A549 treated with RU486 at 1 μM for 4 hours (cell line): ENCODE results near the gene FMNL1. TPM values are rescaled to one million over a fixed set of nuclear protein-coding genes. Genes with fewer than 3 reads are reported as not detected.

Source experiments
- total RNA-seq: library from RNA; stranded (reverse); fragments of 200-300 nt; extraction: Qiagen RNA extraction; gene quantifications from 5 replicates; pipeline ENCODE4 v1.2.3, GENCODE V29; 2022; ENCODE audit warnings: low read depth

FMNL1 gene, protein sequence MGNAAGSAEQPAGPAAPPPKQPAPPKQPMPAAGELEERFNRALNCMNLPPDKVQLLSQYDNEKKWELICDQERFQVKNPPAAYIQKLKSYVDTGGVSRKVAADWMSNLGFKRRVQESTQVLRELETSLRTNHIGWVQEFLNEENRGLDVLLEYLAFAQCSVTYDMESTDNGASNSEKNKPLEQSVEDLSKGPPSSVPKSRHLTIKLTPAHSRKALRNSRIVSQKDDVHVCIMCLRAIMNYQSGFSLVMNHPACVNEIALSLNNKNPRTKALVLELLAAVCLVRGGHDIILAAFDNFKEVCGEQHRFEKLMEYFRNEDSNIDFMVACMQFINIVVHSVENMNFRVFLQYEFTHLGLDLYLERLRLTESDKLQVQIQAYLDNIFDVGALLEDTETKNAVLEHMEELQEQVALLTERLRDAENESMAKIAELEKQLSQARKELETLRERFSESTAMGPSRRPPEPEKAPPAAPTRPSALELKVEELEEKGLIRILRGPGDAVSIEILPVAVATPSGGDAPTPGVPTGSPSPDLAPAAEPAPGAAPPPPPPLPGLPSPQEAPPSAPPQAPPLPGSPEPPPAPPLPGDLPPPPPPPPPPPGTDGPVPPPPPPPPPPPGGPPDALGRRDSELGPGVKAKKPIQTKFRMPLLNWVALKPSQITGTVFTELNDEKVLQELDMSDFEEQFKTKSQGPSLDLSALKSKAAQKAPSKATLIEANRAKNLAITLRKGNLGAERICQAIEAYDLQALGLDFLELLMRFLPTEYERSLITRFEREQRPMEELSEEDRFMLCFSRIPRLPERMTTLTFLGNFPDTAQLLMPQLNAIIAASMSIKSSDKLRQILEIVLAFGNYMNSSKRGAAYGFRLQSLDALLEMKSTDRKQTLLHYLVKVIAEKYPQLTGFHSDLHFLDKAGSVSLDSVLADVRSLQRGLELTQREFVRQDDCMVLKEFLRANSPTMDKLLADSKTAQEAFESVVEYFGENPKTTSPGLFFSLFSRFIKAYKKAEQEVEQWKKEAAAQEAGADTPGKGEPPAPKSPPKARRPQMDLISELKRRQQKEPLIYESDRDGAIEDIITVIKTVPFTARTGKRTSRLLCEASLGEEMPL
- total RNA-seq = 28.2 to 37.3 TPM (median 34.6 TPM) in 5 replicates

DNA sequence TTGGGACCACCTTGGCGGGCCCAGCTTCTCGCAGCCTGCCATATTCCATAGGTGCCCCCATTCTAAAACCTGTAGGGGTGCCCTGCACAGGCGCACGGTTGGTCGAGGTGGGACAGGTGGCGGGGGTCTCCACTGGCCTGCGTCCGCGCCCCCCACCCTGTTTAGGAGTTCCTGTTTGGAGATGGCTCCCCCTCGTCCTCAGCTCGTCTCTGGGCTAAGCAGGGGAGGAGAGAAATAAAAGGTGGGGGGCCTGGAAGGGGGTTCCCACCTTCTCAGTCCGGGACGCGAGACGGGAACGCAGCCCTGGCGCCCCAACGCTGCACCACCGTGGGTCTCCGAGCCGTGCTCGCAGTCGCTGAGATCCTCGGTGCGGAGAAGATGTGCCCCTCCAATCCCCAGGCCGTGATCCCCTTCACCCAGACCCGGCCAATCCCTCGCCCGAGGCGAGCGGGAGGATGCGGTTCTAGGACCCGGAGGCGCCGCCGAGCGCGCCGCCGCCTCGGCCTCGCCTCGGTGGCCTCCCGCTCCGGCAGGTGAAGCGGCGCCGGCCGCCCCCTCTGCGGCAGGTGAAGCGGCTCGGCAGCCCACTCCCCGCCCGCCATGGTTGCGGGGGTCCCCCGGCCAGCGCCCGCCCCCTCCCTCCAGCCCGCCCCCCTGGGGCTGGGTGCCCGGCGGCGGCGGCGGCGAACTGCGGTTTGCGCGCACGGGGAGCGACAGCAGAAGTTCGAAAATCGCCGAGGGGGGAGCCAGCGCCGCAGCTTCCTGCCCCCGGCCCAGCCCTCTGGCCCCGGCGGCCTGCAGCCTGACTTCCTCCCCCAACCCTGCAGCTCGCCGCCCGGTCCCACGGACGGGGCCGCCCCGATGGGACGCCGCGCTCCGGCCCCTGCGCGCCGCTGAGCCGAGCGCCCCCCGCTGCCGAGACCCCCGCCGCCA, at the start of gene FMNL1:
FMNL1 (plus strand) TSS at position 805 of the 933 bp plus-strand sequence. CDS start 240 bp downstream, outside the sequence.

DNA sequence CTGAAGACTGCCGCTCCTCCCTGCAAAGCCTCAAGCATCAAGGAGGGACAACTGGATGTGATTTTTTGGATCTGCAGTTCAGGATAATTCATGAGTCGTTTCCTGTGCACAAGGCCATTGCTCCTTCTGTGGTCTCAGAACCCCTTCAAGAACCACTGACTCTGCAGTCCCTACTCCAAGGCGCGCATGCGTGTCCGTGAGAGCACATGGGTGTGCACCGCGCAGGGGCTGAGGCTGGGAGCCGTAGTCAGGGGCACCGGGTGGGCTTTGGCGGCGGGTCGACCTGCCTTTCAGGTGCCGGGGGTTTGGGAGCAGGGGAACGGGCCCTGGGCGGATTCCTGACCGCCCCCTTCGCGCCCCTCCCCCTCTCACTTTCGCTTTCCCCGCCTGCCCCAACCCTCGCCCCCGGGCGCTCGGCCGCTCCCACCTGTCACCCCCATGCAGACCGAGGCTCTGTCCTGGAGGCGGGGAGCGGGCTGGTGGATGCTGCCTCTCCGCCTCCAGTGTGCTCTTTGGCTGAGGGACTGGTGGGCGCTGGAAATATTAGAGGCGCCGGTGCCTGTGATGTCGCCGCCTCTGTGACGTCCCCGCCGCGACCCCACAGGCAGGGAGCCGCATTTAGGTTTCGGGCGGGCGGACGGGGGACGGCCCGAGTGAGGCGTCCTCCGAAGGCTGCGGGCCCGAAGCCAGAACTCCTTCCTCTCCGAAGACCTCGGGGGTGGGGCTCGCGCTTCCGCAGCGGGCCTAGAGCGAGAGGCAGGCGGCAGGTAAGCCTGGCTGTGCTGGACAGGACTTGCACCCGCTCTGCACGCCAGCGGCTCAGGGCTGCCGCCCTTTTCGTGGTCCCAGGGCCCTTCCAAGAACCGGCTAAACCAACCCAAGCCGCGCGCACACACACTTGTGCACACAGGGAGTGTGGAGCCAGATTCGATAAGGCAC, 40.2 kb downstream of the FMNL1 start, which contains the start of gene SPATA32:
SPATA32 (minus strand) TSS at position 518 of the 939 bp plus-strand sequence; CDS start at position 440, 78 bp downstream.

Other genes with a start within 250 kb of the FMNL1 start
- 15.9 to 22.3 TPM (median 20.5 TPM) in 5 replicates for gene DCAKD, start 170.3 kb upstream of the FMNL1 start, total RNA-seq
- gene NMT1, start 160.6 kb upstream of the FMNL1 start, total RNA-seq = 163 to 409 TPM (median 178 TPM) in 5 replicates
- 151 to 229 TPM (median 208 TPM) in 5 replicates for gene PLCD3, start 89.4 kb upstream of the FMNL1 start, total RNA-seq
- 5.6 to 8.8 TPM (median 8.2 TPM) in 5 replicates for gene ACBD4, start 86.2 kb upstream of the FMNL1 start, total RNA-seq
- 42.2 to 49.3 TPM (median 47.7 TPM) in 5 replicates for gene HEXIM1, start 73.4 kb upstream of the FMNL1 start, total RNA-seq
- gene HEXIM2, start 60.0 kb upstream of the FMNL1 start, total RNA-seq = 13.3 to 17.1 TPM (median 15.6 TPM) in 5 replicates
- gene SPATA32, start 40.2 kb downstream of the FMNL1 start, total RNA-seq = 0.09 to 0.31 TPM (median 0.13 TPM) in 5 replicates
- gene MAP3K14, start 95.1 kb downstream of the FMNL1 start, total RNA-seq = 40.8 to 74.6 TPM (median 57.2 TPM) in 5 replicates
- 11.7 to 16.3 TPM (median 15.3 TPM) in 5 replicates for gene ARHGAP27, start 211.0 kb downstream of the FMNL1 start, total RNA-seq